D341Med (cell line): ENCODE measurements around the gene GNPTAB.

Experiments used
- DNase-seq: peaks from one replicate; pipeline ENCODE4 v3.0.0; 2012; ENCODE audit warnings: low spot score

The GNPTAB gene

DNA sequence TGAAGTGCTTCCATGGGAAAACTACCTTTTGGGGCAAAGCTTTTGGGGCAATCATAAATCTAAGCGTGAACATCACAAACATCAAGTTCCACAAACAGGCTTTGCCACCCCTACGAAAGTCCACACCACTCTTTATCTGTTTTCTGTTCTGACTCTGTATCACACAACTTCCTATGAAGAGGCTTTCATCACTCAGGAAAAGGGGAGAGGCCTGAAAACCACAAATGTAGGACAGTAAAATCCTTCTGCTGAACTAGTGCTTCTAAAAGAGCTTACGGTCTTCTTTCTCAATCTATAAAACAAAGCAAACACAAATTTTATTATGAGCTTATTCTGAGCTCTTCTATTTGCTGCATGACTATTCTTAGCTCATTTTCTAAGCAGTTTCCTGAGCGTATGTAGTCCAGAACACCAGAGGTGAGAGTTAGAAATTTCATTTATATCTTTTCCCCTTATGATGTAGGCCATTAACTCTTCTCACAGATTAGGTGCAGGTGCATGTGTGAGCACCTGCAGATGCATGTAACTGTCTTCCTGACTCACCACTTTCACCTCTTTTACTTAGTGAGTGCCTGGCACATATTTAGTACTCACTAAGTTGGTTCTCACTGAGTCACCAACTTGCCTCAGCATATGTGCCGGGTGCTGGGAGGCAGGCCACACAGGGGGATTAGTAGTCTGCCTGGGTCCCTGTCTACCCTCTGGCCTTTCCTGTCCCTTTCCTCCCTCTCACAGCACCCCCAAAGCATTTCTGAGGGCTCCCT lies 58.6 kb downstream of the GNPTAB start:
- no peak for DNase-seq

GRCh38 chr12:101769865-101770264 lies 60.9 kb downstream of the GNPTAB start:
- no peak for DNase-seq

DNA sequence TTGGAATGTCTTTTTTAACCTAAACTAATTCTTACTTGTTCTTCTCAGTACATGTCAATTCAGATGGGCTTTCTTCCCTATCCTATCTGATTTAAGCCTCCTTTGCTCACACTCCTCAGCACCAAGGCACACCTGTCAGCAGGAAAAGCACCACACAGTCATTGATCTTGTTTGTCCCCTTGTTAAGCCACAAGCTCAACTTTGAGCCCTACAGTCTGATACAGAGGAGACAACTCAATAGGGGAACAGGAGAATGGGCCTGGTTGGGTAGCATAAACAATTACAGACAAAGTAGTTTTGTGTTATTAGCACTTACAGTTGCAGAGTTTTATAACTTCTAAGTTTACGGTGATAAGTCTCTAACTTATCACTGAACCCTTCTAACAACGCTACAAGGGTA lies 62.0 kb downstream of the GNPTAB start:
- DNase-seq = no peak

GRCh38 chr12:101767537-101767936 lies 63.2 kb downstream of the GNPTAB start:
- no peak for DNase-seq

DNA sequence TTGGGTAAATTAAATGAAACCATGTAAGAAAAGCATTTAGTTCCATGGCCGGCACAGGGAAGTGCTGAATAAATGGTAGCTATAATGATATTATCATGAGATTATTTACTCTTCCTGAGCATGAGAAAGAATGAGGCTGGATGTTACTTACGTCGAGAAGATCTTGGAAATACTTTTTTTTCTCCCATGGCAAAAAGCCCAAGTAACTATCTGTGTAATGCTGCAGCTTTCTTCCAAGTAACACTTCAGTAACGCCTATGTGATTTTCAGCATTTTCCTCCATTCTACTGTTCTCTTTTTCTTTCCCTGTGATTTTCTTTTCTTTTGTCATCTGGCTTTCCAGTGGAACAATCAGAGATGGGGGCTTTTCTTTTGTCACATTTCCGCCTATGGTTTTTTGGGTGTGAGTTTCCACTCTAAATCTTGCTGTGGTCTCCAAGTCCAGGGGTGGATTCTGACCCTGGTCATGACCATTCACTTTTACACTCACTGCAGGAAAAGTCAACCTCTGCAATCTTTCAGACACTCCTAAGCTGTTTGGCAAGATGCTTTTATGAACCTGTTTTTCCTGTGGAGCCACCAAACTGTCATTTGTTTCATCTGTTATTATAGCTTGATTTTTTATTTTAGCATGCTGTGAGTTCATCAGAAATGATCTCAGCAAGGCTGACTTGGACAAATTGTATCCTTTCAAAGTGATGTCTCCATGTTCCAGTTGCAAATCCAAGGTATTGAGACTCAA lies 66.5 kb downstream of the GNPTAB start:
- no peak for DNase-seq

DNA sequence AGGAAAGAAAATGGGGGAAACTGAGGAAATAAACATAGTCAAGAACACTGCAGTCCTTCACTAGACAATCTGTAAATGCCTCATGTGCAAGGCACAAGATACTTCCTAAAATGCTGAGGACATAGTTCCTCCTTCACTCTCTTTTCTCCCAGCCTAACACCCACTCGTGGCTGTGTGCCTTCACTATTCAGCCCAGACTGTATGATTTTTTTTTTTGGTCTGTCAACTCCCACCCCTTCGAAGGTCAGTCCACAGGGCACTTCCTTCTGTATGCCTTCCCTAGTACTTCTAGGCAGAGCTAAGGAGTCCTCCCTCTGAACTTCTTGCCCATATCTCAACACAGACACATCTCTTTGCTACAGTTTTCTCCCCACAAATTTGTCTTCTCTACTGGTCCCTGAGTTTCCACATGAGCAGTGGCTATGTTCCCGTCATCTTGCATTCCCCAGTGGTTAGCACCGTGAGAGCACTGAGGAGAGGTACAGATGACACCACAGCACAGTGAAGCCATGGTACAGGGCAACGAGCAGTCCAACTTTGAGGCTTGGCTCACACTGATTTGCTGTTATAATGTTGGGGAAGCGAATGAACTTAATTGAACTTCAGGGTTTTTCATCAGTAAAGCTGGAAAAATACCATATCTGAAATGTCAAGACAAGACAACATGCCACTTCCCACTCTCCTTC lies 67.4 kb downstream of the GNPTAB start:
- no peak for DNase-seq

GRCh38 chr12:101761781-101762180 lies 69.0 kb downstream of the GNPTAB start:
- no peak for DNase-seq

GRCh38 chr12:101761350-101761749 lies 69.4 kb downstream of the GNPTAB start:
- DNase-seq = no peak

- peak; percentile 64 for DNase-seq
Observed at GRCh38 chr12:101759396-101760047, 71.2 kb downstream of the GNPTAB start.

- DNase-seq = no peak
Observed at GRCh38 chr12:101750152-101750551, 80.6 kb downstream of the GNPTAB start.

DNA sequence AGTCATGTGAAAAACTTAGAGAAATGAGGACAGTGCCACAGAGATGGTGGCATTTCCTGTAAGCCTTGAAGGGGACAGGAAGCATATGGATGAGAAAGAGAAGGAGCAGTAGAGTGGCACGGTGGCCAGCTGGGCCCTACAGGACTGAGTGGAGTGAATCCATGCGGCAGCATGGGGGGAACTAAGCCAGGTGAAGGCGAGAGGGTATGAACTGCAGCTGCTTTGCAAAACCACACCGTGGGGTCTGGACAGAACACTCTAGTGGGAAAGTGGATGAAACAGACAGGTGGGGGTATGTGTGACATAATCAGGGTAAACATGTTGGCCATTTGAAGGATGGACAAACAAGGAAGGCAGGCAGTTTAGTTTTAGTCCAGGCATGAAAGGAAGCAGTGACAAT lies 81.1 kb downstream of the GNPTAB start:
- no peak for DNase-seq

DNA sequence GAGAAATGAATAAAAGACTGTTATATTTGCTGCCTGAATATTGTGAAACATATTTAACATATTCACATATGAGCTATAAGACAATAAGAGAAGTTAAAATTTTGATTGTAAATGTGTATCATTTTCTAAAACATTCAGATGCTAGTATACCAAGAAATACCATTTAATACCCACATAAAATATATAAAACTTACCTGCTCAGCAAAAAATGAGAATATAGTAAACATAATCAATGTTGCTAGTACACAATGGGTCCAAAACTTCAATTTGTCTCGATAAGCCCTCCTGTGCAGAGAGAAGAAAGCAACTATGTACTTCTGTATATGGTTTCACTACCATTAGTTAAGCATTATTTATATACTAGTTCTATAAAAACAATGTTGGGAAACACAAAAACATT lies 81.9 kb downstream of the GNPTAB start:
- no peak for DNase-seq

- DNase-seq = no peak
Observed at GRCh38 chr12:101747697-101748096, 83.1 kb downstream of the GNPTAB start.

DNA sequence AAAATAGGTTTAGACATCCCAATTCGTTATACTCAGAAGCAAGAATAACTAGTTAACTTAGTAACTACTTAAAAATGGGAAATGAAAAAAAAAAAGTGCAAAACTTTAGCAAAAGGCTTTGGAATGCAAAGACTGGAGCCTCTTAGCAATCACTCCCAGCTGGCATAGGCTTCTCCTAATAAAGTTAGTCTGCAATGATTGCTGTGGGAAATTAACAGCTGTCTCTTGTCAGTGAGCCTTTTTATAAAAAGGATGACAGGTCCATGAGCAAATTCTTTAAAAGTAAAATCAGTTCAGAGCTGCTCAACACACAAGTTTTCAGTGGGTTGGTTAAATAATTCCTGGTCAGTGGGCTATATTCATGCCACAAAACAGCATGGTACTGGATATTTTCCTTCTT lies 84.1 kb downstream of the GNPTAB start:
- DNase-seq = no peak

DNA sequence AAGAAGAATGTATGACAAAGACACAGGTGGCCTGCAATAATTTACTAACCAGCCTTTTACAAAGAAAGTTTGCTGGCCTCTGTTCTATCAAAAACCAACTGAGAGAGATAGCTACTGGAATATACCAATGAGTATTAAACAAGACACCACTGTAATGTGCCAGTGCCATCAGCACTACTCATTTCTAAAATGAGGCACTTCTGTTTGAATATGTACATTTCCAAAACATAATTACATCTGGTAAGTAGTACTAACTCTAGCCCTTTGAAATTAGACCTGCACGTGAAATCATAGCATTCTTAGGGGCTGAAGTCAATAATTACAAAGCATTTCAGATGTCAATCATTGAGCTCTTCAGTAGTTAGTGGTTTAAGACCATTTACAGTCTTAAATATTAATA lies 84.6 kb downstream of the GNPTAB start:
- no peak for DNase-seq

DNA sequence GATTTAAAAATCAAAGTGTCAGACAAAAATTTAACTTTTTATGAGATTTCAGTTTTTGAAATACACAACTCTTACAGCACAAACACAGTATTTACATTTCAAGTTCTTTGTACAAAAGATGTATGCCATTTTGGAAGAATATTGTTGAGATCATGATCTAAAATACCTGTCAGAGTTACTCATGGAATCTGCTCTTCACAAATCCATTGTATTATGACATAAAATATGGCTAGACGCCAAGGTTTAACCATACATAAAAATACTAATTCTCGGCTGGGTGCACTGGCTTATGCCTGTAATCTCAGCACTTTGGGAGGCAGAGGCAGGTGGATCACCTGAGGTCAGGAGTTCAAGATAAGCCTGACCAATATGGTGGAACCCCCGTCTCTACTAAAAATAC lies 85.3 kb downstream of the GNPTAB start:
- no peak for DNase-seq

DNA sequence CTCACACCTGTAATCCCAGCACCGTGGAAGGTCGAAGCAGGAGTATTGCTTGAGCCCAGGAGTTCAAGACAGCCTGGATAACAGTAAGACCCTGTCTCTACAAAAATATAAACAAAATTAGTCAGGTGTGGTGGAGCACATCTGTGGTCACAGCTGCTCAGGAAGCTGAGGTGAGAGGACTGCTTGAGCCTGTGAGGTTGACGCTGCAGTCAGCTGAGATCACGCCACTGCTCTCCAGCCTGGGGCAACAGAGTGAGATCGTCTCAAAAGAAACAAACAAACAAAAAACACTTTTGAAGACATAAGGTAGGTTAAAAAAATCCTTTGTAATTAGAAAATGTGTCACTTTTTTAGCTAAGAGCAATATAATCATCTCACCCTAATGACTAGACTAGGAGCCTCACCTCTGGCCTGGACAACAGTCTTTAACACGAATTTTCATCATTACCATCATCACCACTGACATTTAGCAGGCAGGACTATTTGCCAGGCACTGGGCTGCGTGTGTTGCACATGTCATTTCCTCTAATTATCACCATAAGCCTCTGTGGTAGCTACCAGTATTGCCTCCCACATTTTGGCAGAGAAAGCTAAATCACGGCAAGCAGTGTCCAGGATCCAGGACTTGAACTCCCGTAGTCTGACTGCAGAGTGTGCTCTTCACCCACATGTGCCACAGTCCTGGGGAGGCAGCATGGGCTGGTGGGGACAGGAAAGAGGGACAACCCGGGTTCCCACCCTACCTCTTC lies 86.9 kb downstream of the GNPTAB start:
- DNase-seq = no peak

DNA sequence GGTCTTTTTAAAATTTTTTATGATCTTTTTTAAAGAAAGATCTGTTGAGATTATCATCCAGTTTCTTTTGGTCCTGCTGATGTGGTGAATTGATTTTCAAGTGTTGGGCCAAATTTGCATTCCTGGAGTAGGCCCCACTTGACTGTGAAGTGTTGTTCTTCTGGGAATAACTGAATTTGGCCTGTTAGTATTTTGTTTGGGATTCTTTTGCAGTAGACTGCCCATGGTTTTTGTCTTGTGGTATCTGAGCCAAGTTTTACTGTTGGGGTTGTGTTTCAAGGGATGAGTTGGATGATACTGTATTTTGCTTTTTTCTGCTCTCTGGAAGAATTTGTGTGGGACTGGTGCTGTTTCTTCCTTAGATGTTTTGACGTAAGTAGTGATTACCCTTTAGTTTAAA lies 87.5 kb downstream of the GNPTAB start:
- DNase-seq = no peak

DNA sequence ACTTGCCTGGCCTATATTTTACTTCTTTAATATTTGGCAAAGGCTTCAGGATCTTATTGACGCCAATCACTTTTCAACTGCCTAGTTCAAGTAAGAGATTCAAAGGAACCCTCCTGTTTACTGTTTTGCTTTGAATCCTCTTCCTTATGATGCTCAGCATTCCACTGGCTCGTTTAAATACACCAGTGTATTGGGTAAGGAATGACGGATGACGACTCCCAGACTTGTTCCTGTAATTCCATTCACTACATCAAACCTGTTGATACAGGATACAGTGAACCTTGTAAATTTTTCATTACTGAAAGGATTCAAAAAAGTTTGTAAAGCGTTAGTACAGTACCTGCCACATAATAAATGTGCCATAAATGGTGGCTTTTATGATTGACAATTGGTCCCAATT lies 89.8 kb downstream of the GNPTAB start:
- DNase-seq = no peak

GRCh38 chr12:101740566-101740965 lies 90.2 kb downstream of the GNPTAB start:
- no peak for DNase-seq

DNA sequence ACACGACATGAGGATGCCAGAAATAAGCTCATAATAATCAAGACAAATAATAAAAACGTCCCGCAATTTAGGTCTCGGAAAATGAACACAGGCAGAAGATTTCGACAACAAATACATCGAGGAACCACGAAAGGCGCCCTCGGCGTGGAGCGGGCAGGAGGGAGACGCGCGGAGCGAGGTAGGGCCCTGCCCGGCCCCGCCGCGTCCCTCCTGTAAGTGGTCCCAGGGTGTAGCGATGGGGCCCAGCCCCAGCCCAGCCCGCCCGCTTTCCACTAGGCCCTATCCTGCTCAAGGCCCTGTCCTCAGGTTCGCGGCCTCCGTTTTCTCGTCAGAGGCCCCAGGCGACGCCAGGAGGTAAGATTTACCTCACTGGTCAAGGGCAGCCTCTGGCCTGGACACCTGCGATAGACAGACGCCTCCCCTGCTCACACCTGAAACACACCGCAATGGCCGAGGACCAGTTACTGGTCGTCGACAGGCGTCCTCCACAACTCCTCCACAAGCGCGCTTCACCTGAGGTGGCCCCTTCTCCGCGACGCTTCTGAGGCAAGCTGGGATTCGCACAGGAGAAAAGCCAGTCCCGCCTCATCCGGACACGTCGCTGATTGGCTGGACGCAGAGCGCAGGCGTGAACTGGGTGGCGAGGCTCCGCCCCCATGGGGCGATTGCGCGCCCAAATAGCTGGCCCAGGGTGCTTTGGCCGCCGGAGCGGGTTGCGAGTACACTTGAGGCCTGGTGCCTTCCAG lies 91.7 kb downstream of the GNPTAB start, which contains the start of gene SYCP3:
SYCP3 (minus strand) TSS at position 543 of the 746 bp plus-strand sequence. CDS start 1,527 bp downstream, outside the sequence.
- no peak for DNase-seq
